Activated CD8-positive, alpha-beta memory T cell treated with anti-CD3 and anti-CD28 coated beads for 48 hours (primary cell): ENCODE measurements around the gene TSACC.
"Not testable (repeated sequence)": the region's sequence is repeated elsewhere in the genome, so short reads cannot be mapped to it uniquely, and the experiment has no call there.

Source experiments
- DNase-seq, 3 experiments: peaks; one replicate each; pipeline ENCODE4 v3.0.0-alpha.2; 2020; ENCODE audit warnings: low read depth in 2 of 3, low spot score in 2 of 3

The TSACC gene

DNA sequence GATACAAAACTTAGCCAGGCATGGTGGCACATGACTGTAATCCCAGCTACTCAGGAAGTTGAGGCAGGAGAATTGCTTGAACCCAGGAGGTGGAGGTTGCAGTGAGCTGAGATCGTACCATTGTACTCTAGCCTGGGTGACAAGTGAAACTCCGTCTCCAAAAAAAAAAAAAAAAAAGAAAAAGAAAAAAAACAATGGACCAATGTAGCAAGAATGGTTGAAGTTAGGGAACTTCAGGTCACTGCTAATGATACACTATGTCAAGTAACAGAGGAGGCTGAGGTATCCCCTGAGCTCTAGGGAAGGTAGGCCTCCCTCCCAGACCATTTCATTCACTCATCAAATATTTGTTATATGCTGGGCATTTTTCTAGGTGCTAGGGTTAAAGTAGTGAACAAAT is 7.7 kb downstream of the TSACC start:
- DNase-seq, result not testable (repeated sequence)

DNA sequence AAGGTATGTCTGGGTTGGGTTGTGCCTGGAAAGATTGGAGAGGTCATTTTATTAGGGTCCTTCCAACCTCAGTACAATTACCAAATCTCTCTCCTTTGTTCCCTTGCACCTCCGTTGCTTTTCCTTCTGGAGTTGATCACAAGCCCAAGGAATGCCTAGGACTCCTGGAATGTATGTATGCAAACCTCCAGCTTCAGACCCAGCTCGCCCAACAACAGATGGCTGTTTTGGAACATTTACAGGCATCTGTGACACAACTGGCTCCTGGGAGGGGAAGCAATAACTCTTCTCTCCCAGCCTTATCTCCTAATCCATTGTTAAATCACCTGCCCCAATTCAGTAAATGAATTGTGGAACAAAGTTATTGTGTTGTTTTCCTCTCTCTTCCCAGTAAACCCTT is 8.3 kb downstream of the TSACC start:
- DNase-seq, result no peak

DNA sequence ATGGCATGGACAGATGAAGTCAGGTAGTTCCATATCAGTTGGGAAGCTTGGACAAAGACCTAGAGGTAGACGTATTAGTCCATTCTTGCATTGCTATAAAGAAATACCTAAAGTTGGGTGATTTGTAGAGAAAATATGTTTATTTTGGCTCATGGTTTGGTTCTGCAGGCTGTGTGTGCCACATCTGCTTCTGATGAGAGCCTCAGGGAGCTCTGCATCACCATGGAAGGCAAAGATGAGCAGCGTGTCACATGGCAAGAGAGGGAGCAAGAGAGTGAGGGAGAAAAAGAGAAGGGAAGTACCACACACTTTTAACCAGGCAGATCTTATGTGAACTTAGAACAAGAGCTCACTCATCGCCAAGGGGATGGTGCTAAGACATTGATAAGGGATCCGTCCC is 9.0 kb downstream of the TSACC start:
- DNase-seq, result no peak

DNA sequence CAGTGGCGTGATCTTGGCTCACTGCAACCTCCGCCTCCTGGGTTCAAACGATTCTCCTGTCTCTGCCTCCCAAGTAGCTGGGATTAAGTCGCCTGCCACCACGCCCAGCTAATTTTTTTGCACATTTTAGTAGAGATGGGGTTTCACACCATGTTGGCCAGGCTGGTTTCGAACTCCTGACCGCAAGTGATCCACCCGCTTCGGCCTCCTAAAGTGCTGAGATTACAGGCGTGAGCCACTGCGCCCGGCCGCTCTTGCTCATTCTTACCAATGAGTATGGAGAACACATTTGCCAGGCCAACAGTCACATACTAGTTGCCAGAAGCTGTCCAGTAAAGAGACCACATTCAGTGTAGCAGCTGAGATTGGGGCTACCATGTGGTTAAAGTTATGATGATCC is 14.2 kb downstream of the TSACC start:
- not testable (repeated sequence) for DNase-seq

GRCh38 chr1:156356262-156356874 is 18.0 kb downstream of the TSACC start:
- DNase-seq, result no peak

- peak; percentile 30 to 32 (median 31) for DNase-seq
Measured at GRCh38 chr1:156356875-156357534, 18.7 kb downstream of the TSACC start.

GRCh38 chr1:156357977-156358376 is 19.7 kb downstream of the TSACC start:
- DNase-seq, result no peak

DNA sequence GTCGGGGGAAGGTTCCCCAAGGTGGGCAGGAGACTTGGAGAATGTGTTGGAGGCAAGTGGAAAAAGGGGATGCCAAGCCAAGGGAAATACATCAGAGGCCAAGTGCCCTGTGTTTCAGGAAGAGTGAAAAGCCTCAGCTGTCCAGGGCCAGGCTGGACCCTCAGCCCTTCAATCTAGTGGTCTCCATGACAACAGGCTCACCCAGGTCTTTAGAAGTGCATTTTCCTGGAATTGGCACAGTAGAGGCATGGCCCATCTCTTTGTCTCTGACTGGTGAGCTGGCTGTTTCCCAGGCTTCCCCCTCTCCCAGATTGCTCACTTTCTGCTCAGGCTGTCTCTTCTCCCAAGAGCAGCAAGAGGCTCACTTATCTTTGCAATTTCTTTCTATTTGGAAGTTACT is 20.3 kb downstream of the TSACC start:
- no peak for DNase-seq

GRCh38 chr1:156359249-156359648 is 20.9 kb downstream of the TSACC start:
- DNase-seq, result no peak

- DNase-seq, result no peak
Measured at GRCh38 chr1:156359973-156360372, 21.6 kb downstream of the TSACC start.

GRCh38 chr1:156360534-156360933 is 22.2 kb downstream of the TSACC start:
- DNase-seq, result no peak

- no peak for DNase-seq
Measured at GRCh38 chr1:156365754-156366153, 27.4 kb downstream of the TSACC start.

DNA sequence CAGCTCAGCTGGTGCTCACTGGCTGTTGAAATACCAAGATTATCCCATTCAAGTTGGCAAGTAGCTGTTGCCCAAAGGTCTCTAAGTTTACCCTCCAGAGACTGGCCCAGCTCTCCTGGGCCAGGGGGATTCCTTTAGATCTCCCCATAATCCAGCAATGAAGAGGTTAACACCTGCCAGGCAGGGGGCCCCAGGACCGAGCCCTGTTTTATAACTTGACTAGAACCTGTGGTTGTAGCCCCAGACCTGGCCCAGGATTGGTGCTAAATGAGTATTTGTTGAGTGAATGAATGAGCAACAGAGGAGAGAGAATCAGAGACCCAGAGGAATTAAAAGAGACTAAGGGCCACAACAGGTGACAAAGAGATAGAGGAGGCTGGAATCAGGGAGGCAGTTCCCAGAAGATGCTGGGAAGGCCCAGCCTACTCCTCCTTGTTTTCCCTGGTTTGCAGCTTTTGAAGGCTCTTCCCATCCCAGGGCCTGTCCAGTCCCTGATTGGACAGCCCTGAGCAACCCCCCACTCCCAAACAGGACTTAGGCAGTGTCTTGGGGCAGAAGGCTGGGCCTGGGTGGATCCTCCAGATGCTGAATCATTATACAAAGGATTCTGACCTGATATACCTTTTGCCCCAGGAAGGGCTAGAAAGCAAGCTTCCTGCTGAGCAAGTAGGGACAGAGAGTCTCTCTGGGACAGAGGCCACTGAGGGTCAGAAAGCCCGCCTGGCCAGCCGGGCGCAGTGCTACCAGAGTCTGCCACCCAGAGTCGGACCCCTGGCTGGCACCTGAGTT is 28.2 kb downstream of the TSACC start:
- DNase-seq, result no peak

DNA sequence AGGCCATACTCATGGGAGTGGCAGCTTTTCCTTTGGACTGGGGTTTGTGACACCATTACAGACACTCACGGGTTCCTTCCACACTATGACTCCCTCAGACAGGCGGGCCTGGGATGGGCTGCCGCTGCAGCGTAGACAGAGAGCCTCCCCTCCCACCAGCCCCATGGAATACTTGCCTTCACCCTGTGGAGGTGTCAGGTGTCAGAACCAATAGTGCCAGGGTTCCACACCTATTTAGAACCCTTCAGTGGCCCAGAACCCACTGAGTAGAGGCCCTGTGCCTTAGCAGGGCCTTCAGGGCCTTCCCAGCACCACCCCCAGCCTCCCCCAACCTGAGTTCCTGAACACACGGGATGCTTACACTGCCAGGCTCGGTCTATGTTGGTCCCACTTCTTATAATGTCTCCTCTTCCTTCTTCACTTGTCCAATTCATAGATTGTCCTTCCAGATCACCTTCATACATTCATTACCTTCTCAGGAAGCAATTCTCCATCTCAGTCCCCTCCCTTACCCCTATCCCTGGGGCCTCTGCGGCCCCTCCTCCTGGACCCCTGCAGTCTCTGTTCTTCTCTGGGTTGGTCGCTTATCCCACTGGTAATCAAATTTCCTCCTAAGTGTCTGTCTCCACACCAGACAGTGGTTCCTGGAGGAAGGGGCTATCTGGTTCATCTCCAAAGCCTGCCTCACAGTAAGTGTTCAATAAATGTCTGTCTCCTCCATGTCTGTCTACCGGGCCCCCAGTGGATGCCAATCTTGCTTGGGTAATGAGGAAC is 29.2 kb downstream of the TSACC start:
- no peak for DNase-seq

DNA sequence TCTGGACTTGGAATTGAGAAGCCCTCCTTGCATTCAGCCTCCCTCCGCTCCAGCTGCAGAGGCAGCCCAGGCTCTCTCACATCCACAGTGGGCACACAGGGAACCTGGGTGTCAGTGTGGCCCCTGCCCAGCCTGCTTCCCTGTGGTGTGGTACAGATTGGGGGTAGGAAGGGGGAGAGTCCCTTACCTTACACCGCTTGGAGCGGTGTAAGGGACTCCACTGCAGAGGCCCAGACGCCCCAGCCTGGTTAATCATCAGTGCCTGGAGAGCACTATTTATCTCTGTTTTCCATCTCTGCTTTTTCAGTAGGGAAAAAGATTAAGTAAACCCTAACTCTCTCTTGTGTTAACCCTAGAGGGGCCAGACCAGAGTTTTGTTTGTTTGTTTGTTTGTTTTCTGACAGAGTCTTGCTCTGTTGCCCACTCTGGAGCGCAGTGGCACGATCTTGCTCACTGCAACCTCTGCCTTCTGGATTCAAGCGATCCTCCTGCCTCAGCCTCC is 29.9 kb downstream of the TSACC start:
- DNase-seq, result no peak

DNA sequence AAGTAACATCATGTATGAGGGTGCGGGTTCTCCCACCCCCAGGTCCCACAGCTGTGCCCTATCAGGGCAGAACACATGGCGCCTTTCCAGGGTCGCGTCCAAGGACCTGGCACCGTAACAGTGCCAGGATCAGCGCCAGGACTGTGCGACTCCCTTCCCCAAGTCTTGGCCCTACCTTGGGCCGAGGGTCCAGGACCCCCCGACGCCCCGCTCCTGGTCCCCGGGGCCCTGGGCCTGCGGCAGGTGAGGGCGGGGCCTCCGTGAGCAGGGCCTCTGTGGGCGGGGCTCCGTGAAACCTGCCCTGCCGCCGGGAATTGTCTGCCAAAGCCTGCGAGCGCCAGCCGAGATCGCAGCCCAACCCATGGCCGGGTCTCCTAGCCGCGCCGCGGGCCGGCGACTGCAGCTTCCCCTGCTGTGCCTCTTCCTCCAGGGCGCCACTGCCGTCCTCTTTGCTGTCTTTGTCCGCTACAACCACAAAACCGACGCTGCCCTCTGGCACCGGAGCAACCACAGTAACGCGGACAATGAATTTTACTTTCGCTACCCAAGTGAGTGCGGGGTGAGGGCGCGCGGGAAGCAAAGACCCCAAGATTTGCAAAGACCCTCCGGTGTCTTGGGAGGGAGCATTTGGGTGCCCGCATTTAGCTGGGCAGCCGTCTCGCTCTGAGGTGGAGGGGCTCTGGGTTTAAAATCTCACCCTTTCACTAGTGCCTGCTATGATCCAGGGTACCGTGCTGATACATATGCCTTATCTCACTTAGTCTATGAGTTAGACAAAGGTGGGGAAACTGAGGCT is 30.8 kb downstream of the TSACC start, which contains the start of gene RHBG:
RHBG (plus strand) TSS at position 323 of the 796 bp plus-strand sequence; CDS start at position 362, 39 bp downstream.
- no peak for DNase-seq

GRCh38 chr1:156369685-156370286 is 31.5 kb downstream of the TSACC start:
- not testable (repeated sequence) for DNase-seq

DNA sequence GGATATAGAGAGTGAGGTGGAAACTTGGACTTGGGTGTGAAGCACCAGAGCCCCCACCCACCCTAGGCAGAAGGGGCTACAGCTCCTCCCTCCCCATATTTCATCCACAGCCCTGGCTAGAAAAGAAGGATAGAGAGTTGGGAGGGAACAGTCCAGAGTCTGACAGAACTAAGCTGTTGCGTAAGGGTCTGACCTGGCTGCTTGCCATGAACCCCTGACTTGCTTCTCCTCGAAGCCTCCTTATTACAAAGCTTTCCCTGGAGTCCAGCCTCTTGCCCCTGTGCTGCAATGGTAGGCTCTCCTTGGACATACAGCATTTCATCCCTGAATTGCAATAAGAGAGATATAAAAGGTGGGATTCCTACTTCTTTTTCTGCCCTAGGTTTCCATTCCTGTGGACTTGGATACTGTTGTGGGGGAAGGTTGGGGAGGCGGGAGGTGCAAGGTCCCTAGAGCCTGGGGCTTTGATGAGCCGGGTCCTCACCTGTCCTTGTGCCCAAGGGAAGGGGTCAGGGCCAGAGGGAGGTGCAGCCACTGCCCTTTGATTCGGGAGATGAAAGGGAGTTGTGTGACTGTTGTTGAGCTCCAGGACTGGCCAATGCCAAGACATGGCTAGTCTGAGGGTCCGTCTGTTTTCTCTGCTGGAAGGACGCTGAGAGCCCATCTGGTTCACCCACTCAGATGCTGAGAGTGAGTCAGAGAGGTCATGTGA is 33.4 kb downstream of the TSACC start:
- DNase-seq, result no peak

DNA sequence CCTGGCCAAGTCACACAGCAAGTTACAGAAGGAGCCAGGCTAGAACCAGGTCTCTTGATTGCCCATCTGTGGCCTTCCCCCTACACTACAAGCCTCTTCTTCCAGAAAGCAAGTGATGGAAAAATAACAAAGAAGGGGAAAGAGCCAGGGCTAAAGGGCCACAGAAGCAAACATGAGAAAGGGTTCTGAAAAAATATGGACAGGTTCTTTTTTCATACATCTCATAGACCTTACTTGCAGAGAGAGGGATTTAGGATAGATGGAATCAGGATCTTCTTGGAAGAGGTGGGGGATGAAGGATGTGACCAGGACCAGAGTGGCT is 33.9 kb downstream of the TSACC start:
- DNase-seq, result no peak

DNA sequence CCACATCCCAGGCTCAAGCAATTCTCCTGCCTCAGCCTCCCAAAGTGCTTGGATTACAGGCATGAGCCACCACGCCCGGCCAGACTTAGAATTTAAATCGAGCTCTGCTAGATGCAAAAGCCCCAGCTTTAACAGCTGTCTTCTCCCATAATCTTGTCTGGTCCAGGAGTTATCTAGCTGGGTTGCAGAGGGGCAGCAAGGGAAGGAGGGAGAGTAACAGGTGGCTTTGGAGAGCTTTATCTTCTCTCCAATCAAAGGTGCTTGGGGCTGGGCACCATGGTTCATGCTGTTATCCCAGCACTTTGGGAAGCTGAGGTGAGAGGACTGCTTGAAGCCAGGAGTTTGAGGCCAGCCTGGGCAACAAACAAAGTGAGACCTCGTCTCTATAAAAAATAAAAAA is 34.5 kb downstream of the TSACC start:
- DNase-seq, result no peak
